ENCODE data around the gene HLA-DMB. TPM values are rescaled to one million over a fixed set of nuclear protein-coding genes. Genes with fewer than 3 reads are reported as not detected.

HLA-DMB gene
- total and polyA plus RNA-seq, 2 donors (not counting 3 experiments of a cell fraction or from before 2014, with no cell fraction given): 0.75 TPM; not detected in 1

DNA sequence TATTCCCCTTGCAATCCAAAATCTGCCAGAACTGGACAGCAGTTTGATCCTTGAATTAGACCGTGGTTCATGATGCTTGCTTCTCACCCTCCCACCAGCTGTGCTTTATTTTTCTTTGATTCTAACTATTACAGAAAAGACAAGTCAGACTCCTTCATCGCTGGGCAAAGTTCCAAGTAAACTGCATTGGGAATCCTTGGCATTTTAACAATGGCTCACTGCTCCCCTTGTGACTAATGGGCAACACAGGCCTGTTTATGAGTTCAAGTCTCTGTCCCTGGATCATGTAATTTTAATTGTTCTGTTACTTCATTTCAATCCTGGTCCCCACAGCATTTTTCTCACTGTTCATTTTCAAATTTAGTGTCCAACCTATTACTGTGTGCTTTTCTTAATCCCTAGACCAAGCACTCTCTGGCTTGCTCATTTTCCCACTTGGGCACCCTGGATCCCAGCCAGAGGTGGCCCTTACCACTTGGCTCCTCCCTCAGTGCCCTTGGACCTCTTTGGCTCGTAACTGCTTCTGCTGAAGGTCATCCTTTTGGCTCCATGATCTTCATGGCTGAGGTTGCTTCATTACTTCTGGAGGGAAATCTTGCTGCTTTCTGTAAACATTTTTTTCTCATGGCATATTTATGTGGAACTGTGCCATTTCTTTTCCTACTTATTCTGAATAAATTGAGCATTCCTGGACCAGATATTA lies 54.0 kb downstream of the HLA-DMB start:
- intact Hi-C loops (cut with micrococcal nuclease) (loop anchor here (5.0 to 10.0 kb wide), 2 partner anchors 45 to 358 kb away; no protein-coding TSS in a partner anchor), dilution Hi-C loops (cut with MboI; ENCODE audit: extremely low pct_ligation_motif_present, low sequenced_read_pairs) (no loop called here)
- POLR2A ChIA-PET: interaction anchor here (0.9 to 2.4 kb wide), 2 partner anchors 85 to 98 kb away, joined by 3 to 14 read pairs; no protein-coding TSS in a partner anchor
- no peak overlapping the region for H2AFZ ChIP-seq (ENCODE audit: low read depth, low read length)
- BruUV-seq (replicated peaks): no TSS peak
- H3K9me3 ChIP-seq (replicated peaks; ENCODE audit: control insufficient read depth, insufficient read depth, low read length): no peaks in the 10 kb centered on the region
- no peaks in the 10 kb centered on the region for H3K79me2 ChIP-seq (ENCODE audit: control insufficient read depth, insufficient read depth, low read length)
- no peaks in the 10 kb centered on the region for H3K9me1 ChIP-seq (replicated peaks; ENCODE audit: control insufficient read depth, extremely low read depth, insufficient read depth, low read length)
- H3K9ac ChIP-seq (replicated peaks; ENCODE audit: extremely low read depth, insufficient read depth, low read length): no peak overlapping the region
- no peak overlapping the region for H3K4me3 ChIP-seq (replicated peaks in 1 of 3; ENCODE audit: insufficient read depth in 1 of 3, low read depth in 1 of 3, low read length in 3 of 3)
- peak; percentile 17 for DNase-seq (ENCODE audit: low read depth, low spot score)
- no peaks in the 10 kb centered on the region for H3K36me3 ChIP-seq (ENCODE audit: control insufficient read depth in 2 of 2, extremely low read depth in 1 of 2, insufficient read depth in 2 of 2, low read length in 2 of 2)
- CTCF ChIA-PET: interaction anchor here (0.7 to 9.4 kb wide), 15 partner anchors 8 to 361 kb away, joined by 3 to 192 read pairs (median 6); partner anchors contain the start of genes BRD2, HLA-DMA and TAP2
- H3K27ac ChIP-seq (ENCODE audit: insufficient read depth, low read depth, low read length): no peak overlapping the region
- H3K27me3 ChIP-seq (ENCODE audit: control insufficient read depth in 2 of 2, insufficient read depth in 2 of 2, low read length in 2 of 2): peaks cover 21 to 23% of the 10 kb centered on the region in 2 experiments
- no peak for FAIRE-seq
- H4K20me1 ChIP-seq (replicated peaks; ENCODE audit: control insufficient read depth, extremely low read depth, insufficient read depth, low read length): no peaks in the 10 kb centered on the region
- H3K4me1 ChIP-seq (ENCODE audit: control insufficient read depth, extremely low read depth, insufficient read depth, low read length): peaks cover 3% of the 10 kb centered on the region
- H3K4me2 ChIP-seq (ENCODE audit: insufficient read depth, low read length): no peak overlapping the region
- TF ChIP-seq, protein P1, sequence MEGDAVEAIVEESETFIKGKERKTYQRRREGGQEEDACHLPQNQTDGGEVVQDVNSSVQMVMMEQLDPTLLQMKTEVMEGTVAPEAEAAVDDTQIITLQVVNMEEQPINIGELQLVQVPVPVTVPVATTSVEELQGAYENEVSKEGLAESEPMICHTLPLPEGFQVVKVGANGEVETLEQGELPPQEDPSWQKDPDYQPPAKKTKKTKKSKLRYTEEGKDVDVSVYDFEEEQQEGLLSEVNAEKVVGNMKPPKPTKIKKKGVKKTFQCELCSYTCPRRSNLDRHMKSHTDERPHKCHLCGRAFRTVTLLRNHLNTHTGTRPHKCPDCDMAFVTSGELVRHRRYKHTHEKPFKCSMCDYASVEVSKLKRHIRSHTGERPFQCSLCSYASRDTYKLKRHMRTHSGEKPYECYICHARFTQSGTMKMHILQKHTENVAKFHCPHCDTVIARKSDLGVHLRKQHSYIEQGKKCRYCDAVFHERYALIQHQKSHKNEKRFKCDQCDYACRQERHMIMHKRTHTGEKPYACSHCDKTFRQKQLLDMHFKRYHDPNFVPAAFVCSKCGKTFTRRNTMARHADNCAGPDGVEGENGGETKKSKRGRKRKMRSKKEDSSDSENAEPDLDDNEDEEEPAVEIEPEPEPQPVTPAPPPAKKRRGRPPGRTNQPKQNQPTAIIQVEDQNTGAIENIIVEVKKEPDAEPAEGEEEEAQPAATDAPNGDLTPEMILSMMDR (IDR thresholded peaks at IDR 0.05; ENCODE audit: extremely low read depth in 1 of 2, insufficient read depth in 1 of 2, low read depth in 1 of 2, low read length in 2 of 2): no peak
- TF ChIP-seq GATA2 (IDR thresholded peaks at IDR 0.05; ENCODE audit: insufficient read depth, insufficient read length, low read depth, low read length) (no peak), FOS (IDR thresholded peaks at IDR 0.05; ENCODE audit: borderline replicate concordance, insufficient read depth, low read length) (no peak), JUN (IDR thresholded peaks at IDR 0.05; ENCODE audit: borderline replicate concordance, insufficient read depth, insufficient read length, low read depth) (no peak), POLR2AphosphoS5 (IDR thresholded peaks at IDR 0.05; ENCODE audit: insufficient read depth, low read depth, low read length) (no peak), EZH2 (IDR thresholded peaks at IDR 0.05; ENCODE audit: borderline replicate concordance, low read depth, low read length, severe bottlenecking) (no peak), MYC (IDR thresholded peaks at IDR 0.05; ENCODE audit: low read depth, low read length) (no peak), POLR2A (IDR thresholded peaks at IDR 0.05; ENCODE audit: low read depth, low read length) (no peak)
- TF ChIP-seq, protein P2, sequence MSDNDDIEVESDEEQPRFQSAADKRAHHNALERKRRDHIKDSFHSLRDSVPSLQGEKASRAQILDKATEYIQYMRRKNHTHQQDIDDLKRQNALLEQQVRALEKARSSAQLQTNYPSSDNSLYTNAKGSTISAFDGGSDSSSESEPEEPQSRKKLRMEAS (IDR thresholded peaks at IDR 0.05; ENCODE audit: insufficient read depth, insufficient read length): no peak
